Upper lobe of left lung (tissue), 4 donors: ENCODE data around the gene IL4R.

Source experiments
- POLR2A ChIP-seq, 4 donors: fragments of 450-650 bp; IDR thresholded peaks; one replicate each; pipeline ENCODE4 v1.5.1; 2016 to 2017; ENCODE audit warnings: antibody characterized with exemption in 4 of 4, mild to moderate bottlenecking in 2 of 4
- POLR2AphosphoS5 ChIP-seq, 2 donors: sonication (generic); formaldehyde crosslinking; IDR thresholded peaks; one replicate each; pipeline ENCODE4 v1.5.1; 2017; ENCODE audit warnings: antibody characterized with exemption in 2 of 2
- TF ChIP-seq, protein P1 (sequence below), 6 experiments: fragments of 450-650 bp in 4 of 6; fragments of 200-600 bp in 2 of 6; sonication (generic) in 2 of 6; IDR thresholded peaks; one replicate each; pipeline ENCODE4 v1.5.1; 2016 to 2019; ENCODE audit warnings: antibody characterized with exemption in 6 of 6

DNA sequence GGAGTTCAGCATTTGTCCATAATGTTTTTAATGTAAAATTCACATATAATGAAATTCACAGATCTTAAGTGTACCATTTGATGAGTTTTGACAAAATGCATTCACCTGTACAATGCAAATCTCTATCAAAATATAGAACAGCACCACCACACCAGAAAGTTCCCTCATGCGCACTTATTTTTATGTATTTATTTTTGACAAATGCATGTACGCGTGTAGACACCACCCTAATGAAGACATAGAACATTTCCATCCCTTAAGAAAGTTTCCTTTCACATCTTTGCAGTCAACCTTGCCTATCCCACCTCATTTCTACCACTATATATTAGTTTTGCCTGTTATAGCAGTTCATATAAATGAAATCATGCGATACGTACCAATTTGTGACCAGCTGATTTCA is 15.6 kb upstream of the IL4R start:
- TF ChIP-seq, protein P1, sequence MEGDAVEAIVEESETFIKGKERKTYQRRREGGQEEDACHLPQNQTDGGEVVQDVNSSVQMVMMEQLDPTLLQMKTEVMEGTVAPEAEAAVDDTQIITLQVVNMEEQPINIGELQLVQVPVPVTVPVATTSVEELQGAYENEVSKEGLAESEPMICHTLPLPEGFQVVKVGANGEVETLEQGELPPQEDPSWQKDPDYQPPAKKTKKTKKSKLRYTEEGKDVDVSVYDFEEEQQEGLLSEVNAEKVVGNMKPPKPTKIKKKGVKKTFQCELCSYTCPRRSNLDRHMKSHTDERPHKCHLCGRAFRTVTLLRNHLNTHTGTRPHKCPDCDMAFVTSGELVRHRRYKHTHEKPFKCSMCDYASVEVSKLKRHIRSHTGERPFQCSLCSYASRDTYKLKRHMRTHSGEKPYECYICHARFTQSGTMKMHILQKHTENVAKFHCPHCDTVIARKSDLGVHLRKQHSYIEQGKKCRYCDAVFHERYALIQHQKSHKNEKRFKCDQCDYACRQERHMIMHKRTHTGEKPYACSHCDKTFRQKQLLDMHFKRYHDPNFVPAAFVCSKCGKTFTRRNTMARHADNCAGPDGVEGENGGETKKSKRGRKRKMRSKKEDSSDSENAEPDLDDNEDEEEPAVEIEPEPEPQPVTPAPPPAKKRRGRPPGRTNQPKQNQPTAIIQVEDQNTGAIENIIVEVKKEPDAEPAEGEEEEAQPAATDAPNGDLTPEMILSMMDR (IDR thresholded peaks at IDR 0.05), result no peak
- TF ChIP-seq POLR2A (IDR thresholded peaks at IDR 0.05), result no peak
- no peak for TF ChIP-seq POLR2AphosphoS5 (IDR thresholded peaks at IDR 0.05)
